Choroid plexus epithelial cell (primary cell): Measurements from ENCODE around the gene TCF15.
"Not testable (repeated sequence)": the region's sequence is repeated elsewhere in the genome, so short reads cannot be mapped to it uniquely, and the experiment has no call there.

Source experiments
- DNase-seq: peaks from one replicate; pipeline ENCODE4 v3.0.0-alpha.2; 2010; ENCODE audit warnings: low read depth
- H3K4me3 ChIP-seq: 2 replicates; pipeline ENCODE4 v1.5.1; 2011; ENCODE audit warnings: low read depth, mild to moderate bottlenecking, control low read depth, low read length, moderate library complexity
- CTCF ChIP-seq: conservative IDR thresholded peaks from 2 replicates; pipeline ENCODE4 v1.5.1; 2011; ENCODE audit warnings: low read depth, mild to moderate bottlenecking, control low read depth, inconsistent platforms, low read length, moderate library complexity

Gene TCF15

DNA sequence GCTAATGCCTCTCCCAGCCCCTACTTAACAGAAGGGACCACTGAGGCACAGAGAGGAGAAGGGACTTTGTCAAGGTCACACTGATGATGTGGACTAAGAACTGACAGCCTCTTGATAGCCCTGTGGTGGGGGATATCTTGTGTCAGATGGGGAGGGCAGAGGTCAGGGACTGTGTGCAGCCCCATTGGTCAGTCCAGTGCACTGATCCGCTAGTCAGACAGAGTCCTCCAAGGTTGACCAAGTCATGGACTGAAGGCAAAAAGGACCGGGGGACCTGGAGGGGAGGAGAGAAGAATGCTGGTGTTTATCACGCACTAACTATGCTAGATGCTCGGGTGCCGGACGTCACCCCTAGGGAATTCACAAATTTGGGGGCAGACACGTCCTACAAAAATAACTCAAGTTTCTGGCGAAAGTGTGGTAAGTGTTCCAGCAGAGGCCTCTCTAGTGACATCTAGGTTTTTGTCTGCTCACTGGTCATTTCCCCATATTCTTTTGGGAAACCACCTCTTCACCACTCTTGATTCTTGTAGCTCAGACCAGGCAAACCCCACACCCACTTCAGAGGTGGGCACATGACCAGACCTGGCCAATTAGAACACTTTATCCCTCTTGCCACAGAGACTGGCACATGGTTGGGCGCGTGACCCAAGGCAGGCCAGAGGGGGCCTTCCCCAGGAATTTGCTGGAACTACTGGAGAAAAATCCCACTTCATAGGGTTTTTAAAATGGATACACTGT is 21.0 kb downstream of the TCF15 start:
- no peak overlapping the region for H3K4me3 ChIP-seq
- no peak for TF ChIP-seq CTCF
- no peak for DNase-seq

- TF ChIP-seq CTCF = no peak
- no peak for DNase-seq
- no peak overlapping the region for H3K4me3 ChIP-seq
Measured at GRCh38 chr20:588476-588875, 21.6 kb downstream of the TCF15 start.

GRCh38 chr20:584971-585301 is 25.2 kb downstream of the TCF15 start:
- no peak overlapping the region for H3K4me3 ChIP-seq
- no peak for DNase-seq
- no peak for TF ChIP-seq CTCF

DNA sequence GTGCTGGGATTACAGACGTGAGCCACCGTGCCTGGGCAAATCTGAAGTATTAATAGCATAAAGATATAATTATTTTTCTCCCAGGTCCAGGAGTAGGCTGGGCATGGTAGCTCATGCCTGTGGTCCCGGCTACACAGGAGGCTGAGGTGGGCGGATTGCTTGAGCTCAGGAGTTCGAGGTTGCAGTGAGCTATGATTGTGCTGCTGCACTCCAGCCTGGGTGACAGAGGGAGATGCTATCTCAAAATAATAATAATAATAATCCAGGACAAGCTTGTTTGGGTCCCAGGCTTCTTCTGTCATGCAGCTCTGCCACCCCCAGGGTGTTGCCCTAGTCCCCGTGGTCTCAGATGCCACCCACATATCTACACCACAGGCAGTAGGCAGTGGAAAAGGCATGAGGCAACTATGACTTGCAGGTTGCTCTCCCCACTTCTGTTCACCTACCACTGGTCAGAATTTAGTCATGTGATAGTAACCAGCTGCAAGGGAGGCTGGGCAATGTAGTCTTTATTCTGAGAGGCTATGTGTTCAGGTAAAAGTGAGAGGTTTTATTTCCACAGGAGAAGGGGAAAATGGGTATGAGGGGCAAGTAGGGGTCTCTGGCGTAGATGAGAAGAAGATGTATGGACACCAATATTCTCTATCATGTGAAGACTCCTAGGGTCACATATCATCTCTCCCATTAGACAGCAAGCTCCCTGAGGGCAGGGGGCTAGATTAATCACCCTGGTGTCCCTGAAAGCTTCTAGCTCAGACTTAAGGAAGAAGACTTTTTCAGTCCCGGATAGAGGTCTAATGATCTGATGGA is 25.7 kb downstream of the TCF15 start:
- no peak for TF ChIP-seq CTCF
- DNase-seq = peak; percentile 26
- H3K4me3 ChIP-seq = no peak overlapping the region

- no peak for TF ChIP-seq CTCF
- H3K4me3 ChIP-seq = no peak overlapping the region
- DNase-seq = no peak
Measured at GRCh38 chr20:582204-582603, 27.9 kb downstream of the TCF15 start.

DNA sequence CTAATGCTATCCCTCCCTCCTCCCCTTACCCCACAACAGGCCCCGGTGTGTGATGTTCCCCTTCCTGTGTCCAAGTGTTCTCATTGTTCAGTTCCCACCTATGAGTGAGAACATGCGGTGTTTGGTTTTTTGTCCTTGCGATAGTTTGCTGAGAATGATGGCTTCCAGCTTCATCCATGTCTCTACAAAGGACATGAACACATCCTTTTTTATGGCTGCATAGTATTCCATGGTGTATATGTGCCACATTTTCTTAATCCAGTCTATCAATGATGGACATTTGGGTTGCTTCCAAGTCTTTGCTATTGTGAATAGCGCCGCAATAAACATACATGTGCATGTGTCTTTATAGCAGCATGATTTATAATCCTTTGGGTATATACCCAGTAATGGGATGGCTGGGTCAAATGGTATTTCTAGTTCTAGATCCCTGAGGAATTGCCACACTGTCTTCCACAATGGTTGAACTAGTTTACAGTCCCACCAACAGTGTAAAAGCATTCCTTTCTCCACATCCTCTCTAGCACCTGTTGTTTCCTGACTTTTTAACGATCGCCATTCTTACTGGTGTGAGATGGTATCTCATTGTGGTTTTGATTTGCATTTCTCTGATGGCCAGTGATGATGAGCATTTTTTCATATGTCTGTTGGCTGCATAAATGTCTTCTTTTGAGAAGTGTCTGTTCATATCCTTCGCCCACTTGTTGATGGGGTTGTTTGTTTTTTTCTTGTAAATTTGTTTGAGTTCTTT is 31.0 kb downstream of the TCF15 start:
- DNase-seq, H3K4me3 ChIP-seq: not testable (repeated sequence)

- H3K4me3 ChIP-seq = no peak overlapping the region
- TF ChIP-seq CTCF = peak; percentile 51
- DNase-seq = no peak
Measured at GRCh38 chr20:577167-577791, 32.8 kb downstream of the TCF15 start.
